Measurements from ENCODE around the gene COL27A1.

COL27A1 gene

GRCh38 chr9:114155263-114155994, at the start of gene COL27A1:
Gene COL27A1 (plus strand): TSS chr9:114155537. CDS start chr9:114155951, 414 bp downstream.
- DNase-seq (ENCODE audit: low read depth in 2 of 2) = peak; percentile 74 to 85

GRCh38 chr9:114107286-114108001, 47.9 kb upstream of the COL27A1 start:
- DNase-seq (ENCODE audit: low read depth in 2 of 2) = no peak

DNA sequence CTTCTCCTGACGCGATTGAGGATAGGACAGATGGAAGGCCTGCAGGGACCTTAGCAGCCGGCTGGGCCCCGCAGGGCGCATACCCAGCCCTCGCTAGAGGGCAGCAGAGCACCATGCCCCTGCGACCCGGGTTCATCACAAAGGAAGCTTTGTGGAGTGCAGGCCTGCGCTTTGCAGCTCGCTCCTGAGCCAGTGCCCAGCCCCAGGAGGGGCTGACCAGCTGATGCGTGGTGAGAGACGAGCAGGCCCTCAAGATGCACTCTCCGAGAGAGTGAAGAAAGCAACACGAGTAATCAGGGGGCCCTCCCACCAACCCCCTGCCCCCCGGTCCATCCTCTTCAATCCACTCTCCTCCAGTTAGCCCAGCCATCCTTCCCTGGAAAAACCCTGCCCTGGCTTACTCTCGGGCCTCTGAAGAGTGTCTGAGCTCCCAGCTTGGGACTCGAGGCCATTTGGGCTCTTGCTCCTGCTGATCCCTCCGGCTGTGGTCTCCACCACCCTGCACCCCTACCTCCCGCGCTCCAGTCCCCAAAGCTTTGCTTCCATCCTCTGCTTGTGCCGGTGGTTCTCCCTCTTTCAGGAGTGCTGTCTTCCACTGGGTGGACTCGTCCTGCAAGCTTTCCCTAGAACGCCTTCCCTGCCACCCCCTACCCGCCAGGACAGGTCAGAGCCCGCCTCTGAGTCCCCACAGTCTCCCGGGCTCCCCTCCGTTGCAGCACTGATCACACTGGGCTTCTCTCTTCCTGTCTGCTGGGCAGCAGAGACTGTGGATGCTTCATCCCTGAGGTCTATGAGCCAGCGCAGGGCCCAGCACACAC, 47.1 kb upstream of the COL27A1 start:
- peak; percentile 32 to 56 for DNase-seq (ENCODE audit: low read depth in 2 of 2)

- DNase-seq (ENCODE audit: low read depth in 2 of 2) = no peak
Observed at GRCh38 chr9:114109124-114109523, 46.2 kb upstream of the COL27A1 start.

GRCh38 chr9:114110180-114110579, 45.2 kb upstream of the COL27A1 start:
- DNase-seq (ENCODE audit: low read depth in 2 of 2) = no peak

GRCh38 chr9:114112325-114112724, 43.0 kb upstream of the COL27A1 start:
- no peak for DNase-seq (ENCODE audit: low read depth in 2 of 2)

DNA sequence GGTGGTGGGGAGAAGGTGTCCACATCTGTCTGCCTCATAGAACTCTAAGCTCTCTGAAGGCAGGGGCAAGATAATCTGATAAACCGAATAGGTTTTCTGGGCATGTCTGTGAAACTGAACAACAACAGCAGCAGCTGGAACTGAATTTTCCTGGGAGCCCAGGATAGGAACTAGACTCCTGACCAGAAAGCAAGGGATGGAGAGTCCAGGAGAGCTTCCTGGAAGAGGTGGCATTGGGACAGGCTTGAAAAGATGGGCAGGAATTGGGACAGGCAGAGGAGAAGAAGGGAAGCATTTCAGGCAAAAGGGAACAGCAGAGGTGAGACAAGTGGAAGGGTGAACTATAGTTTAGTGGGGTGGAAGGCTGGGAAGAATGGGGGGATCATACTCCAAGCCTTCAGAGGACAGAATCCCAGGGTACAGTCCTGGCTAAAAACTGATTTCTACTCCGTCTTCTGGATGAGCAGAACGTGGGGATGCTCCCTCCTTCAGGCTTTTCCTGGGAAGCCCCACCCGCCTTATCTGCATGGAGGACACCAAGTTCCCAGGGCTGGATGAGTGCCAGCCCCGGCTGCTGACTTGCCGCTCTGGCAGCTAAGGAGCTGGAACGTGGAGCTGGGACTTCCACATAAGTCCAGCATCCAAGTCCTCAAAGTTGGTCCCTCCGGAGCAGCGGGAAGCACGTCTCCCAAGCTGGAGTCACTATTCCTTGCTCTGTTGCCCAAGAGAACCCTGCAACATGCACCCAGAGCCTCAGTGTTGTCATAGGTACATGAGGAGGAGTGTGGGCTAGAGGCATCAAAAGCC, 42.4 kb upstream of the COL27A1 start:
- no peak for DNase-seq (ENCODE audit: low read depth in 2 of 2)

- DNase-seq (ENCODE audit: low read depth in 2 of 2) = no peak
Observed at GRCh38 chr9:114114364-114114763, 41.0 kb upstream of the COL27A1 start.

DNA sequence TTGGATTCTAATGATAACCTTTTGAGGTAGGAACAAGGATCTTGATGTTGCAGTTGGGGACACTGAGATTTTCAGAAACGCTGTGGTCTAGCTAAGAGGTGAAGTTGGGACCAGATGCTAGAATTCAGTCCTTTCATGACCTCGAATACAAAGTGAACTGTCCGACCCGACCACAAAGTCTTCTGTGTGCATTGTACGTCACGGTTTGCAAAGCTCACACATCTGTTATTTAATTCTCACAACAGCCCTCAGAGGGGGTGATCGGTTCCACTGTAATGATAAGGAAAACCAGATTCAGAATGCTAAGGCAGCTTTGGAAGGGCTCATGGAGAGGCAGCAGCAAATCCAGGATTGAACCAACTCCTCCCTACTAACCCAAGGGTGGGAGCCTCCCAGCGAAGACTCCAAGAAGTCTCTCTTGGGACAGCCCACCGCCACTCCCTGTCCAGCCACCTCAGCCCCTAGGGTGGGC, 39.6 kb upstream of the COL27A1 start:
- DNase-seq (ENCODE audit: low read depth in 2 of 2) = no peak

DNA sequence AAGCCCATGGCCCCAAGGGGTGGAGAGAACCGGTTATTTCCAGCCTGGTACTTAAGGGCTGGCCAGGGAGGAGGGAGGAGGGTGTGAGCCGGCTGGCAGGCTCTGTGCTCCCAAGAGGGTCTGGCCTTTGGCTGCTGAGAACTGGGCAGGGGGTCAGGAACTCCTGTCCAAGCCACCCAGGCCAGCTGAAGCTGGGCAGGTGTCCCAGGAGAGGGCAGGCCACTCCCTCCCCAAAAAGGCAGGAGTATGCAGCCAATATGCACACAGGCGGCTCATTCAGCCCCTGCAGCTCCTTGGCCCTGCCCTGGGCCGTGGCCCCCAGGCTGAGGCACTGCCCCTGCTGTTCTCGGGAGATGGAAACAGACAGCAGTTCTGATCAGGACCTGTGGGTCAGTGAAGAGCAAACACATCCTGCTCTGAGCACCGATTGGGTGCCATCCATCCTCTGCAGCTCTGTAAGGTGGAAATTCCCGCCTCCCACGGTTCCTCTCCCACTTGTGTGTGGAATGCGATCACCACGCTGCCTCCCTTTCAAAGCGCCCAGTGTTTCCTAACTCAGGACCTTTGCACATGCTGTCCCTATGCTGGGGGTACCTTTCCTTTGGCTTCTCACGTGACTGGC, 39.1 kb upstream of the COL27A1 start:
- no peak for DNase-seq (ENCODE audit: low read depth in 2 of 2)

DNA sequence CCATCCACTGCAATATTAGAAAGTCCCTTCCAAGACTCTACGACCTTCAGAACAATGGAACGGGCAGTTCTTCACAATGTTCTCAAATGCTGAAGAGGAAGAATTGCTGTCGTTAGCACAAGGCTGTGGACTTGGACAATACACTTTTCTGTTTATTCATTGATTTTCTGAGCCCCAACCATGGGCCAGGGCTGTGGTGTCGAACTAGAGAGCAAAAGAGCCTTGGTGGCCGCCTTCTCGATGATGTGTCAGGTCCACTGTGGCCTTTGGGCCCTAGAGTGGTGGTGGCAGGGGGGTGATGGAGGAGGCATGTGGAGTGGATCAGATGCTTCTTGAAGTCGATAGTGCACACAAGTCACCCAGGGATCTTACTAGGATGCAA, 37.7 kb upstream of the COL27A1 start:
- DNase-seq (ENCODE audit: low read depth in 2 of 2) = no peak

GRCh38 chr9:114117996-114118830, 37.1 kb upstream of the COL27A1 start:
- DNase-seq (ENCODE audit: low read depth in 2 of 2) = no peak

DNA sequence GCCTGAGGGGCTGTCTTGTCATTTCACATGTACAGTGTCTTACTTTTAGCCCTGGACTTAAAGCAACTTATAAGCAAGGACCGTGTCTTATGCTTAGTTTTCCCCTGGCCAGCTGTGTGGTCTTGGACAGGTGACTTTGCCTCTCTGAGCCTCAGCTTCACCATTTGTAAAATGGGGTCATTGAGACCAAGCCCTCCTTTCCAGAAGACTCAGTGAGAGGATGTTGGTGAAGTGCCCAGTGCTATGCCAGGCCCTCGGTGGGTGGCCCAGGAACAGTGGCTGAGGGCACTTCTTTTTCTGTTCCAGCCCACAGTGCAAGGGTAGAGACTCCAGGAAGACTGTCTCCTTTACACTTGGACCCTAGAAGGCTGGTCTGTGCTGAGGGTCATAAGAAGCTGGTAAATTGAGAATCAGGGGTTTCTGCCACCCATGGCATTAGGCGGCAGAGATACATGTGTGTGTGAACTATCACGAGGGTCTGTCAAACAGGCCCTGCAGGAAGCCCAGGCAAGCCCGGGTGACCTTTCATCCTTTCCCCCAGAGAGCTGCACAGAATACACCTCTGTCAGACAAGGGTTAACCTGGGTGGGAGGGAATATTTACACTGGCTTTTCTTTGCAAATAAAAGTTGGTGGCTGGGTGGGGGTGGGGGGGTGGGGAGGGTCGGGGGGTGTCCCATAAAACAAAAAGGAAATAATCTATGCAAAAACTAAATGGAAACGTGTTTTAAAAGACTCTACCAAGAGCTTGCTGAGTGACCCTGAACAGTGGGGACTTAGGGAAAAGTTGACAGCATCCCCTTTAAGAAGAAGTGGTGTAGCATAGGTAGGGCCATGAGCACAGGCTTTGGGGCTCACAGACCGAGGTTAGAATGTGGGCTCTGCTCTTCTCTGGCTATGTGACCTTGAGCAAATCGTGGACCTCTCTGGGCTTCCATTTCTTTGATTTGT, 35.8 kb upstream of the COL27A1 start:
- no peak for DNase-seq (ENCODE audit: low read depth in 2 of 2)

- DNase-seq (ENCODE audit: low read depth in 2 of 2) = no peak
Observed at GRCh38 chr9:114120192-114121014, 34.9 kb upstream of the COL27A1 start.

- no peak for DNase-seq (ENCODE audit: low read depth in 2 of 2)
Observed at GRCh38 chr9:114121227-114122135, 33.9 kb upstream of the COL27A1 start.

DNA sequence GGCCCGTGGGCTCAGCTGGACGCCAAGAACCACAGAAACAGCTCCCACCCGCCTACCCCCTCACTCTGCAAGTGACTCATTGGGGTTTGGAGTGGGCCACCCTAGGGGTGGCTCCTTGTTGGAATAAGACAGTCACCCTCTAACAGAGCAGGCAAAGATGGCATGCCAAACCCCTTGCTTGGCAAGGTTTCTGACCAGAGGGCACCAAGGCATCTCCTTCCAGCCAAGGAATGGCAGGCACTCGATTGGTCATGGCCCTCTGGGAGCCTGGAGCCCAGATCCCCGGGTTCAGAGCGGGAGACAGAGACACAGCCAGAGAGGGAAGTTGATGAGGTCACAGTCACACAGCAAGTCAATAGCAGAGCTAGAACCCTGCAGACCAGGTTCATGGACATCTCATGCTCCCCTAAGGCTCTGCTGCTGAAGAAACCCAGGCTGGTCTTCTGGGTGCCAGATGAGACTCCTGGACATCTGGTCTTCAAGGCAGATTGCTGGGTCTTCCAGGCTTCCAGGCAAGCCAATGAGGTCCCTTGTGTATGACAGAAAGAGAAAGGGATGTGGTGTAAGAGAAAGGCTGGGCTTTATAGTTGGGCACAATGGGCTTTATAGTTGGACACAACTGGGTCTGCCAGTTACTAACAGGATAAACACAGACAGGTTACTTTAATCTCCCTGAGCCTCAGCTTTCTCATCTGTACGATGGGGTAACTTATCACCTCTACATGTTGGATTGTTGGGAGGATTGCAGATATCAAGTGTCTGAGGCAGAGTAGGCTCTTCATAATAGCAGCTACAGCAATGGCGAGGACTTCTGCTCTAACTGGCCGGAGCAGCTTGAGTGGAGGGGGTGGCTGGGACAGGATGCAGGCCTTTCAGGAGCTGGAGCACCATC, 33.0 kb upstream of the COL27A1 start:
- no peak for DNase-seq (ENCODE audit: low read depth in 2 of 2)

Measured in stimulated activated CD4-positive, alpha-beta T cell treated with anti-CD3 and anti-CD28 coated beads, Interleukin-1b, Interleukin-23, amount 100 ng/mL, for 4 hours (primary cell).